Measurements from ENCODE around the gene SBK1.

- no peak for TF ChIP-seq REST (IDR thresholded peaks at IDR 0.05; ENCODE audit: low read depth, low read length)
- TF ChIP-seq POLR2AphosphoS5 (IDR thresholded peaks at IDR 0.05; ENCODE audit: low read length), result no peak
- no peak for TF ChIP-seq JUND (IDR thresholded peaks at IDR 0.05; ENCODE audit: low read depth, low read length)
- TF ChIP-seq PKNOX1 (IDR thresholded peaks at IDR 0.05), result no peak
Measured at GRCh38 chr16:28259781-28260150, 32.6 kb upstream of the SBK1 start.

Measured in GM12878 (cell line).